ENCODE measurements around the gene KRAS. TPM values are rescaled to one million over a fixed set of nuclear protein-coding genes. Genes with fewer than 3 reads are reported as not detected.

KRAS gene
- total RNA-seq, 1 donor from 2014 or later, result 9.7 TPM

Other genes starting within 250 kb of the KRAS start
- gene DNAI7, start 55.8 kb downstream of the KRAS start, total RNA-seq, result 1.7 TPM
- 69.4 TPM for gene ETFRF1, start 55.7 kb downstream of the KRAS start, total RNA-seq

Data from Right ventricle myocardium superior (tissue), 1 donor.